ENCODE results near the gene NDN. TPM values are rescaled to one million over a fixed set of nuclear protein-coding genes. Genes with fewer than 3 reads are reported as not detected.

The NDN gene
- total and polyA plus RNA-seq, 2 of the 4 experiments (the other 2 are of a cell fraction), result 40.1 to 72.4 TPM

DNA sequence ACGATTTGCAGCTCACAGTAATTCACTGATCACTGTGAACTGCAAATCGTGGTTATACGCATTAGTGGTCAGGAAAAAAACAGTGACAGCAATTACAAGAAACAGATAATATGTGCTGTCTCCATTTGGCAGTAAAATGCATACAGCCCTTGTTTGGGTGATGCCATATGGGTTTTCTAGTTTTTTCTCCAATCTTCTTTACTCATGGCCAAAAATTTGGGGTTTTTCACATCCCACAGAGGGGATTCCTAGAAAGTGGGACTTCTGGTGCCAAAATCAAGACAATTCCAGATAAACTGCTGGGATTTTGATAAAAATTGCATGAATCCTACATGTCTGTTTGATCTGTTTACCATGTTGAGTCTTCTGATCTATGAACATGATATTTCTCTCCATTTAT lies 15.6 kb downstream of the NDN start:
- Histone ChIP-seq H2BK15ac (ENCODE audit: low read depth, low read length) (no peak overlapping the region), H3K4me1 (ENCODE audit: control insufficient read depth, insufficient read depth, low read length) (no peaks in the 10 kb centered on the region), H3K9me3 (ENCODE audit: control insufficient read depth, insufficient read depth, low read length) (no peaks in the 10 kb centered on the region), H3K4me2 (ENCODE audit: low read depth, low read length) (no peak overlapping the region), H3K56ac (ENCODE audit: extremely low read depth, insufficient read depth, low read length) (no peak overlapping the region), H2BK20ac (ENCODE audit: low read depth, low read length) (no peak overlapping the region), H2BK120ac (ENCODE audit: low read depth, low read length) (no peak overlapping the region), H3K4me3 (ENCODE audit: insufficient read depth, low read depth, low read length) (no peak overlapping the region), H3K36me3 (ENCODE audit: control insufficient read depth, insufficient read depth, low read length) (no peaks in the 10 kb centered on the region), H2AK9ac (replicated peaks; ENCODE audit: low read depth, low read length, poor library complexity) (no peak overlapping the region), H3K27ac (ENCODE audit: insufficient read depth, low read length) (no peak overlapping the region), H4K5ac (ENCODE audit: low read depth, low read length) (no peak overlapping the region), H2BK5ac (ENCODE audit: low read depth, low read length, poor library complexity, severe bottlenecking) (no peak overlapping the region), H3K9me1 (ENCODE audit: insufficient read depth, low read length) (no peaks in the 10 kb centered on the region), H2AK5ac (ENCODE audit: low read depth, low read length) (no peak overlapping the region), H3K4ac (ENCODE audit: low read depth, low read length) (no peak overlapping the region), H4K8ac (ENCODE audit: low read depth in 2 of 2, low read length in 2 of 2) (no peak overlapping the region), H3K18ac (ENCODE audit: low read depth, low read length) (no peak overlapping the region), H4K91ac (ENCODE audit: insufficient read depth, low read depth, low read length) (no peak overlapping the region), H4K20me1 (ENCODE audit: insufficient read depth, low read length) (no peaks in the 10 kb centered on the region), H2AFZ (replicated peaks; ENCODE audit: low read length, poor library complexity) (no peak overlapping the region), H3K14ac (replicated peaks; ENCODE audit: low read depth, low read length) (no peak overlapping the region), H3K23ac (ENCODE audit: low read depth, low read length) (no peak overlapping the region), H3K9ac (ENCODE audit: low read depth, low read length) (no peak overlapping the region), H3K27me3 (ENCODE audit: control insufficient read depth, insufficient read depth, low read length) (no peaks in the 10 kb centered on the region), H3K79me1 (ENCODE audit: low read depth in 1 of 2, low read length in 2 of 2) (no peaks in the 10 kb centered on the region)
- WGBS, 2 experiments (ENCODE audit: extremely low coverage in 2 of 2, insufficient read length in 1 of 2), result no CpG with 5 or more reads among the region's 3 CpGs
- POLR2A ChIA-PET (ENCODE audit: unreplicated experiment), result no interaction called here
- TF ChIP-seq, protein P1, sequence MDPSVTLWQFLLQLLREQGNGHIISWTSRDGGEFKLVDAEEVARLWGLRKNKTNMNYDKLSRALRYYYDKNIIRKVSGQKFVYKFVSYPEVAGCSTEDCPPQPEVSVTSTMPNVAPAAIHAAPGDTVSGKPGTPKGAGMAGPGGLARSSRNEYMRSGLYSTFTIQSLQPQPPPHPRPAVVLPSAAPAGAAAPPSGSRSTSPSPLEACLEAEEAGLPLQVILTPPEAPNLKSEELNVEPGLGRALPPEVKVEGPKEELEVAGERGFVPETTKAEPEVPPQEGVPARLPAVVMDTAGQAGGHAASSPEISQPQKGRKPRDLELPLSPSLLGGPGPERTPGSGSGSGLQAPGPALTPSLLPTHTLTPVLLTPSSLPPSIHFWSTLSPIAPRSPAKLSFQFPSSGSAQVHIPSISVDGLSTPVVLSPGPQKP (IDR thresholded peaks at IDR 0.05; ENCODE audit: borderline replicate concordance, low read depth, low read length), result no peak
- TF ChIP-seq, protein P2, sequence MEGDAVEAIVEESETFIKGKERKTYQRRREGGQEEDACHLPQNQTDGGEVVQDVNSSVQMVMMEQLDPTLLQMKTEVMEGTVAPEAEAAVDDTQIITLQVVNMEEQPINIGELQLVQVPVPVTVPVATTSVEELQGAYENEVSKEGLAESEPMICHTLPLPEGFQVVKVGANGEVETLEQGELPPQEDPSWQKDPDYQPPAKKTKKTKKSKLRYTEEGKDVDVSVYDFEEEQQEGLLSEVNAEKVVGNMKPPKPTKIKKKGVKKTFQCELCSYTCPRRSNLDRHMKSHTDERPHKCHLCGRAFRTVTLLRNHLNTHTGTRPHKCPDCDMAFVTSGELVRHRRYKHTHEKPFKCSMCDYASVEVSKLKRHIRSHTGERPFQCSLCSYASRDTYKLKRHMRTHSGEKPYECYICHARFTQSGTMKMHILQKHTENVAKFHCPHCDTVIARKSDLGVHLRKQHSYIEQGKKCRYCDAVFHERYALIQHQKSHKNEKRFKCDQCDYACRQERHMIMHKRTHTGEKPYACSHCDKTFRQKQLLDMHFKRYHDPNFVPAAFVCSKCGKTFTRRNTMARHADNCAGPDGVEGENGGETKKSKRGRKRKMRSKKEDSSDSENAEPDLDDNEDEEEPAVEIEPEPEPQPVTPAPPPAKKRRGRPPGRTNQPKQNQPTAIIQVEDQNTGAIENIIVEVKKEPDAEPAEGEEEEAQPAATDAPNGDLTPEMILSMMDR (conservative IDR thresholded peaks at IDR 0.05; ENCODE audit: low read depth, low read length), result no peak
- no peak for TF ChIP-seq BHLHE40 (IDR thresholded peaks at IDR 0.05; ENCODE audit: low read depth, low read length)
- TF ChIP-seq FOS (IDR thresholded peaks at IDR 0.05; ENCODE audit: low read depth, low read length), result no peak
- no peak for TF ChIP-seq RAD21 (IDR thresholded peaks at IDR 0.05; ENCODE audit: low read length)
- BruUV-seq (replicated peaks), result no TSS peak
- in situ Hi-C loops (cut with MboI; ENCODE audit: low sequenced_read_pairs) (no loop called here), dilution Hi-C loops (cut with HindIII; ENCODE audit: low sequenced_read_pairs, unreplicated experiment) (no loop called here), intact Hi-C loops (cut with micrococcal nuclease) (no loop called here)
- ATAC-seq (ENCODE audit: low read depth), result no peak
- DNase-seq, result no peak
- CTCF ChIA-PET, result no interaction called here

All from IMR-90 (cell line).